Spleen (tissue), 11 donors: Measurements from ENCODE around the gene RUNDC3A. TPM values are rescaled to one million over a fixed set of nuclear protein-coding genes. Genes with fewer than 3 reads are reported as not detected.
A peak's percentile ranks its signal among the peaks of the same experiment; 100 is the strongest.

Experiments used
- DNase-seq: peaks from one replicate; pipeline ENCODE4 v3.0.0-alpha.2; 2020
- H3K27ac ChIP-seq, 8 donors: fragments of 200-600 bp; sonication (generic) in 7 of 8; 1 replicate in 4 of 8; 2 replicates in 4 of 8; pipeline versions ENCODE4 v1.5.0 to v1.8.0; 2016 to 2021; ENCODE audit warnings: inconsistent platforms in 4 of 8, mild to moderate bottlenecking in 4 of 8, moderate library complexity in 1 of 8
- H3K27me3 ChIP-seq, 7 donors: fragments of 200-600 bp; sonication (generic) in 6 of 7; replicated peaks in 1 of 7; 1 replicate in 4 of 7; 2 replicates in 3 of 7; pipeline versions ENCODE4 v1.5.0 to v1.8.0; 2016 to 2021; ENCODE audit warnings: inconsistent platforms in 3 of 7, mild to moderate bottlenecking in 1 of 7
- H3K36me3 ChIP-seq, 6 donors: fragments of 200-600 bp; sonication (generic) in 5 of 6; 1 replicate in 4 of 6; 2 replicates in 2 of 6; pipeline versions ENCODE4 v1.5.0 to v1.8.0; 2016 to 2021; ENCODE audit warnings: inconsistent platforms in 2 of 6
- H3K4me1 ChIP-seq, 6 donors: fragments of 200-600 bp; sonication (generic) in 5 of 6; 1 replicate in 3 of 6; 2 replicates in 3 of 6; pipeline versions ENCODE4 v1.5.0 to v1.8.0; 2016 to 2021; ENCODE audit warnings: inconsistent platforms in 3 of 6
- H3K4me3 ChIP-seq, 8 donors: fragments of 200-600 bp; sonication (generic) in 7 of 8; 1 replicate in 4 of 8; 2 replicates in 4 of 8; pipeline versions ENCODE4 v1.5.0 to v1.8.0; 2016 to 2021; ENCODE audit warnings: inconsistent platforms in 4 of 8, mild to moderate bottlenecking in 4 of 8, moderate library complexity in 2 of 8
- H3K9me3 ChIP-seq, 8 donors: fragments of 200-600 bp; sonication (generic) in 7 of 8; 1 replicate in 4 of 8; 2 replicates in 4 of 8; pipeline versions ENCODE4 v1.5.0 to v1.8.0; 2016 to 2021; ENCODE audit warnings: inconsistent platforms in 4 of 8
- CTCF ChIP-seq, 11 experiments: fragments of 200-600 bp in 7 of 11; fragments of 450-650 bp in 4 of 11; sonication (generic) in 4 of 11; IDR thresholded peaks in 8 of 11; conservative IDR thresholded peaks in 3 of 11; 1 replicate in 7 of 11; 2 replicates in 4 of 11; pipeline versions ENCODE4 v1.4.0 to v1.8.0; 2016 to 2021; ENCODE audit warnings: antibody characterized with exemption in 11 of 11, inconsistent platforms in 4 of 11, mild to moderate bottlenecking in 1 of 11
- POLR2A ChIP-seq, 3 donors: fragments of 450-650 bp; IDR thresholded peaks; one replicate each; pipeline ENCODE4 v1.5.1; 2017; ENCODE audit warnings: antibody characterized with exemption in 3 of 3, mild to moderate bottlenecking in 1 of 3
- POLR2AphosphoS5 ChIP-seq, 3 donors: sonication (generic); formaldehyde crosslinking; IDR thresholded peaks; one replicate each; pipeline ENCODE4 v1.5.1; 2017; ENCODE audit warnings: antibody characterized with exemption in 3 of 3
- WGBS, 5 donors: extraction: QIAGEN DNeasy Blood & Tissue Kit in 3 of 5; methylation state at CpG; one replicate each; pipeline versions ENCODE4 v1.1.5 to v1.1.7; 2013 to 2018; 5-methylcytosine and 5-hydroxymethylcytosine counted together
- intact Hi-C: fragments of 100-400 bp; cut with DNase I; formaldehyde crosslinking; loops from one replicate; pipeline ENCODE4 v1.15.0; 2023; ENCODE audit warnings: low total_unique reads
- polyA plus RNA-seq, 3 donors: library from polyadenylated mRNA; stranded (reverse); fragments of 200-250 nt; gene quantifications; one replicate each; pipeline ENCODE4 v1.2.1, GENCODE V29; 2013
- total RNA-seq, 7 donors: library from RNA; depleted of rRNA in 3 of 7; stranded (reverse); fragments of >200 nt in 3 of 7; fragmentation: NEBNext Ultra II Directional in 4 of 7; extraction: Animal tissue kit (Norgen Biotek cat#: 25700) in 4 of 7; gene quantifications; one replicate each; pipeline versions ENCODE4 v1.1.0 to v1.2.1, GENCODE V29; 2016 to 2021
- donor health status: healthy with polysubstance abuse.
- donor health status: DM: no; HTN: no; CAD: no; lungs with moderate emphysema.
- donor health status: DM: no; HTN: no; CAD: no.
- donor health status: Bipolar disorder and iron deficiency.
- donor health status: healthy.
- donor health status: DM: no; HTN: no; CAD: no.
- donor health status: DM: yes; HTN: yes; CAD: no.

The RUNDC3A gene
- total and polyA plus RNA-seq, 10 donors, result 0.48 to 14.6 (median 1.7) TPM

GRCh38 chr17:44309472-44309871, 1.1 kb downstream of the RUNDC3A start:
- peaks cover 0 to 87% (median 22%) of the 10 kb centered on the region in 7 donors for H3K27me3 ChIP-seq
- H3K36me3 ChIP-seq, result no peaks in the 10 kb centered on the region
- 54 to 74% (median 71%) methylated on average over 5 of the region's 5 CpGs for WGBS, 5 donors
- peak; percentile 60 for DNase-seq
- H3K9me3 ChIP-seq, result no peaks in the 10 kb centered on the region
- H3K4me3 ChIP-seq, result peak overlapping the region in 2 of 8 donors; percentile 38 to 65
- H3K4me1 ChIP-seq, result peaks cover 16 to 30% (median 22%) of the 10 kb centered on the region in 6 donors
- H3K27ac ChIP-seq, result no peak overlapping the region
- TF ChIP-seq POLR2A (IDR thresholded peaks at IDR 0.05) (no peak), POLR2AphosphoS5 (IDR thresholded peaks at IDR 0.05) (no peak), CTCF (IDR thresholded peaks at IDR 0.05 in 8 of 11, conservative IDR thresholded peaks at IDR 0.05 in 3 of 11) (no peak)
- intact Hi-C loops, result no loop called here

- no peak for DNase-seq
- peaks cover 18 to 37% (median 29%) of the 10 kb centered on the region in 6 donors for H3K4me1 ChIP-seq
- WGBS, 5 donors, result 77 to 84% (median 82%) methylated on average over 2 of the region's 2 CpGs
- no peaks in the 10 kb centered on the region for H3K36me3 ChIP-seq
- no peaks in the 10 kb centered on the region for H3K9me3 ChIP-seq
- intact Hi-C loops, result no loop called here
- peaks cover 0 to 87% (median 29%) of the 10 kb centered on the region in 7 donors for H3K27me3 ChIP-seq
- H3K27ac ChIP-seq, result no peak overlapping the region
- TF ChIP-seq POLR2A (IDR thresholded peaks at IDR 0.05), result no peak
- no peak for TF ChIP-seq CTCF (IDR thresholded peaks at IDR 0.05 in 8 of 11, conservative IDR thresholded peaks at IDR 0.05 in 3 of 11)
- TF ChIP-seq POLR2AphosphoS5 (IDR thresholded peaks at IDR 0.05), result no peak
- no peak overlapping the region for H3K4me3 ChIP-seq
Observed at GRCh38 chr17:44310188-44310587, 1.8 kb downstream of the RUNDC3A start.

- H3K4me3 ChIP-seq, result no peak overlapping the region
- peak; percentile 62 for DNase-seq
- intact Hi-C loops, result no loop called here
- H3K4me1 ChIP-seq, result peaks cover 20 to 43% (median 35%) of the 10 kb centered on the region in 6 donors
- H3K9me3 ChIP-seq, result no peaks in the 10 kb centered on the region
- WGBS, 5 donors, result 74 to 87% (median 81%) methylated on average over 9 to 10 of the region's 10 CpGs
- peaks cover 0 to 87% (median 34%) of the 10 kb centered on the region in 7 donors for H3K27me3 ChIP-seq
- no peak overlapping the region for H3K27ac ChIP-seq
- no peaks in the 10 kb centered on the region for H3K36me3 ChIP-seq
- TF ChIP-seq POLR2A (IDR thresholded peaks at IDR 0.05), result no peak
- no peak for TF ChIP-seq CTCF (IDR thresholded peaks at IDR 0.05 in 8 of 11, conservative IDR thresholded peaks at IDR 0.05 in 3 of 11)
- no peak for TF ChIP-seq POLR2AphosphoS5 (IDR thresholded peaks at IDR 0.05)
Observed at GRCh38 chr17:44310609-44311376, 2.4 kb downstream of the RUNDC3A start.

GRCh38 chr17:44311562-44312181, 3.3 kb downstream of the RUNDC3A start:
- DNase-seq, result no peak
- no peaks in the 10 kb centered on the region for H3K36me3 ChIP-seq
- H3K27ac ChIP-seq, result no peak overlapping the region
- H3K4me1 ChIP-seq, result peaks cover 20 to 51% (median 39%) of the 10 kb centered on the region in 6 donors
- peaks cover 0 to 87% (median 42%) of the 10 kb centered on the region in 7 donors for H3K27me3 ChIP-seq
- H3K9me3 ChIP-seq, result no peaks in the 10 kb centered on the region
- TF ChIP-seq POLR2A (IDR thresholded peaks at IDR 0.05) (no peak), CTCF (IDR thresholded peaks at IDR 0.05 in 8 of 11, conservative IDR thresholded peaks at IDR 0.05 in 3 of 11) (no peak), POLR2AphosphoS5 (IDR thresholded peaks at IDR 0.05) (no peak)
- 76 to 90% (median 81%) methylated on average over 1 to 5 of the region's 5 CpGs for WGBS, 5 donors
- H3K4me3 ChIP-seq, result no peak overlapping the region
- intact Hi-C loops, result no loop called here
